ENCODE measurements around the gene TTC4. TPM values are rescaled to one million over a fixed set of nuclear protein-coding genes. Genes with fewer than 3 reads are reported as not detected.

TTC4 gene
- total and polyA plus RNA-seq, 2 of the 4 experiments (the other 2 are of a cell fraction) = 21.6 to 27.1 TPM

- POLR2A ChIA-PET (ENCODE audit: unreplicated experiment) = no interaction called here
- Histone ChIP-seq H3K27ac (ENCODE audit: insufficient read depth, low read length) (no peak overlapping the region), H3K4ac (ENCODE audit: low read depth, low read length) (no peak overlapping the region), H3K4me2 (ENCODE audit: low read depth, low read length) (no peak overlapping the region), H3K4me3 (ENCODE audit: insufficient read depth, low read depth, low read length) (no peak overlapping the region), H2BK120ac (ENCODE audit: low read depth, low read length) (no peak overlapping the region), H3K36me3 (ENCODE audit: control insufficient read depth, insufficient read depth, low read length) (peaks cover 35% of the 10 kb centered on the region), H3K9me3 (ENCODE audit: control insufficient read depth, insufficient read depth, low read length) (no peaks in the 10 kb centered on the region), H3K9me1 (ENCODE audit: insufficient read depth, low read length) (no peaks in the 10 kb centered on the region), H3K27me3 (ENCODE audit: control insufficient read depth, insufficient read depth, low read length) (no peaks in the 10 kb centered on the region), H3K23ac (ENCODE audit: low read depth, low read length) (no peak overlapping the region), H4K8ac (ENCODE audit: low read depth in 2 of 2, low read length in 2 of 2) (no peak overlapping the region), H2BK5ac (ENCODE audit: low read depth, low read length, poor library complexity, severe bottlenecking) (no peak overlapping the region), H4K20me1 (ENCODE audit: insufficient read depth, low read length) (0 out of 2 replicates have a peak, but pooled peaks cover 3% of the 10 kb centered on the region), H3K56ac (ENCODE audit: extremely low read depth, insufficient read depth, low read length) (no peak overlapping the region), H3K9ac (ENCODE audit: low read depth, low read length) (no peak overlapping the region), H2AK5ac (ENCODE audit: low read depth, low read length) (no peak overlapping the region), H3K18ac (ENCODE audit: low read depth, low read length) (no peak overlapping the region), H3K14ac (replicated peaks; ENCODE audit: low read depth, low read length) (no peak overlapping the region), H3K79me1 (ENCODE audit: low read depth in 1 of 2, low read length in 2 of 2) (0 out of 4 replicates have a peak, but pooled peaks cover 0 to 3% of the 10 kb centered on the region in 2 experiments), H2BK20ac (ENCODE audit: low read depth, low read length) (no peak overlapping the region), H2BK15ac (ENCODE audit: low read depth, low read length) (no peak overlapping the region), H3K4me1 (ENCODE audit: control insufficient read depth, insufficient read depth, low read length) (no peaks in the 10 kb centered on the region; the same call in 1 of the 2 replicates), H4K91ac (ENCODE audit: insufficient read depth, low read depth, low read length) (no peak overlapping the region), H2AFZ (replicated peaks; ENCODE audit: low read length, poor library complexity) (no peak overlapping the region), H4K5ac (ENCODE audit: low read depth, low read length) (no peak overlapping the region), H2AK9ac (replicated peaks; ENCODE audit: low read depth, low read length, poor library complexity) (no peak overlapping the region)
- TF ChIP-seq CHD1 (IDR thresholded peaks at IDR 0.05; ENCODE audit: low read depth, low read length) = no peak
- TF ChIP-seq ELK1 (IDR thresholded peaks at IDR 0.05; ENCODE audit: borderline replicate concordance, low read depth, low read length) = no peak
- no peak for TF ChIP-seq CTCF (conservative IDR thresholded peaks at IDR 0.05; ENCODE audit: low read depth, low read length)
- TF ChIP-seq MAZ (IDR thresholded peaks at IDR 0.05; ENCODE audit: borderline replicate concordance, low read depth, low read length) = no peak
- TF ChIP-seq MAFK (IDR thresholded peaks at IDR 0.05; ENCODE audit: low read depth, low read length) = no peak
- no peak for TF ChIP-seq NFE2L2 (IDR thresholded peaks at IDR 0.05; ENCODE audit: low read depth, low read length)
- TF ChIP-seq BHLHE40 (IDR thresholded peaks at IDR 0.05; ENCODE audit: low read depth, low read length) = no peak
- TF ChIP-seq CEBPB (IDR thresholded peaks at IDR 0.05; ENCODE audit: low read depth, low read length) = no peak
- TF ChIP-seq MXI1 (IDR thresholded peaks at IDR 0.05; ENCODE audit: borderline replicate concordance, low read depth, low read length) = no peak
- no peak for TF ChIP-seq FOS (IDR thresholded peaks at IDR 0.05; ENCODE audit: low read depth, low read length)
- TF ChIP-seq SMC3 (IDR thresholded peaks at IDR 0.05; ENCODE audit: low read depth, low read length) = no peak
- dilution Hi-C loops (cut with HindIII; ENCODE audit: low sequenced_read_pairs, unreplicated experiment) = no loop called here
- ATAC-seq (ENCODE audit: low read depth) (peak; percentile 29; the same call in 1 of the 2 replicates), DNase-seq (peak; percentile 42)
- BruUV-seq (replicated peaks) = no TSS peak
- CTCF ChIA-PET = no interaction called here
- in situ Hi-C loops (cut with MboI; ENCODE audit: low sequenced_read_pairs) = no loop called here
- intact Hi-C loops (cut with micrococcal nuclease) = no loop called here
- 58% methylated on average over 2 of the region's 4 CpGs; no CpG with 5 or more reads in 1 of the 2 experiments for WGBS, 2 experiments (ENCODE audit: extremely low coverage in 2 of 2, insufficient read length in 1 of 2)
Observed at GRCh38 chr1:54742282-54742681, 26.6 kb downstream of the TTC4 start.

All from IMR-90 (cell line).